LNCAP (cell line): ENCODE results near the gene BPIFB2.

Source experiments
- CTCF ChIP-seq: fragments of 450-650 bp; IDR thresholded peaks from 2 replicates; pipeline ENCODE4 v1.5.1; 2017; ENCODE audit warnings: mild to moderate bottlenecking

The BPIFB2 gene

GRCh38 chr20:32980131-32980941, 27.2 kb upstream of the BPIFB2 start:
- no peak for TF ChIP-seq CTCF

- TF ChIP-seq CTCF = no peak
Measured at GRCh38 chr20:32980990-32981389, 26.5 kb upstream of the BPIFB2 start.

- TF ChIP-seq CTCF = no peak
Measured at GRCh38 chr20:32982617-32983458, 24.7 kb upstream of the BPIFB2 start.

GRCh38 chr20:32983459-32984112, 23.9 kb upstream of the BPIFB2 start:
- TF ChIP-seq CTCF = no peak

GRCh38 chr20:32984196-32984595, 23.3 kb upstream of the BPIFB2 start:
- no peak for TF ChIP-seq CTCF

GRCh38 chr20:32984631-32985354, 22.7 kb upstream of the BPIFB2 start:
- TF ChIP-seq CTCF = no peak

GRCh38 chr20:32985596-32985995, 21.9 kb upstream of the BPIFB2 start:
- no peak for TF ChIP-seq CTCF
